Activated CD8-positive, alpha-beta memory T cell treated with anti-CD3 and anti-CD28 coated beads for 4 hours (primary cell): Measurements from ENCODE around the gene RNF169.
"Not testable (repeated sequence)": the region's sequence is repeated elsewhere in the genome, so short reads cannot be mapped to it uniquely, and the experiment has no call there.

Source experiments
- DNase-seq, 2 donors: peaks; one replicate each; pipeline ENCODE4 v3.0.0-alpha.2; 2020; ENCODE audit warnings: low read depth in 2 of 2

The RNF169 gene

GRCh38 chr11:74820763-74821162, 72.1 kb downstream of the RNF169 start:
- no peak for DNase-seq

GRCh38 chr11:74822170-74822569, 73.5 kb downstream of the RNF169 start:
- DNase-seq = no peak

- DNase-seq = no peak
Measured at GRCh38 chr11:74824285-74824982, 75.8 kb downstream of the RNF169 start.

GRCh38 chr11:74825596-74825995, 76.9 kb downstream of the RNF169 start:
- not testable (repeated sequence) for DNase-seq

- no peak for DNase-seq
Measured at GRCh38 chr11:74826901-74827300, 78.3 kb downstream of the RNF169 start.

DNA sequence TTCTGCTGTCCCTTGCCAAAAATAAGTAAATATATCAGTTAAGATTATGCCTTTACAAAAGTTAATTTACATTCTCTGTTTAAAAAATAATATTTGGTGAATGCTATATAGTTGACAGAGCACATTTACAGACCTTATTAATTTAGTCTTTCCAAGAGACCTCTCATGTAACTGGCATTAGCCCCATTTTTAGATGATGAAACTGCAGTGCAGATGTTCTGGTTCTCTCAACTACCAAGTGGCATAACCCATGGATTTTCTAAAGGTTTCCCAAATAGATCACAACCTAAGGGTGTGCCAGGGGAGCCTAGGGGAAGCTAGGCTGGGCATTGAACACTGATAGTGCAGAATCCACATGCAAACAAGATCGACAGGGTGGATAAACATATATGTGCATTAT, 88.5 kb downstream of the RNF169 start:
- no peak for DNase-seq

GRCh38 chr11:74838188-74838587, 89.5 kb downstream of the RNF169 start:
- DNase-seq = no peak

DNA sequence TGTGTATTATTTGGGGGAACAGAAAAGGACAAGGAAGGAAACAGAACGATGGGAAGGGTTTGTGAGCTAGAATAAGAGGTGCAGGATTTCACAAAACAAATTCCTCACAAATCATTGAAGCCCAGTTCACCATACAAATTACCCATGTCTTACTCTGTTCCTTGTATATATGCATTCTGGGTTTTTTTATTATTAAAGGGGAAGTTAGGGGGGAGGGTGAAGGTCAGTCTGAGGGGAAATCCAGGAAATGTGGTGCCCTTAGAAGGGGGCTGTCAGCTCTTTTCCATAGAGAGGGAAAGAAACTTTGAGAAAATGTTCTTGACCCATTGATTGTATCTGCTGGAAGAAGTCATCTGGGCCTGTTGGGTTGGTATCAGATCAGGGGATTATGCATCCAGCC, 90.8 kb downstream of the RNF169 start:
- DNase-seq = no peak

GRCh38 chr11:74839971-74840370, 91.3 kb downstream of the RNF169 start:
- no peak for DNase-seq

GRCh38 chr11:74840486-74840885, 91.8 kb downstream of the RNF169 start:
- DNase-seq = no peak

DNA sequence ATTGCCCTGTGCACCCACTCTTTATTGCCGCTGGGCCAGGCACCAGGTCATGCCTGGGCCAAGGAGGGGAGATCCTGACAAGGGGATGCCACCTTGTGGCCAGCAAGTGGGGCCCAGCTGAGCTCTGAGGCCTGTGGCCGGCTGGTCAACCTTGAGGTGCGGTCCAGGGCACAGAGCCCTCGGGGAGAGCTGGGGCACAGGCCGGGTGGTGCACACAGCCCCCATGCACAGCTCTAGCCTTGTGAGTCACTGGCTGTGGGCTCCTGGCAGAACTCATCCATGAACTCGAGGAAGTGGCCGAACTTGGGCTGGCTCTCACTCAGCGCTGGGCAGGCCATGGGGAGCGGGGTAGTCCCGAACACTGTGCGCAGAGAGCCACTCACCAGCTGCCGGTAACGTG, 94.3 kb downstream of the RNF169 start:
- no peak for DNase-seq

DNA sequence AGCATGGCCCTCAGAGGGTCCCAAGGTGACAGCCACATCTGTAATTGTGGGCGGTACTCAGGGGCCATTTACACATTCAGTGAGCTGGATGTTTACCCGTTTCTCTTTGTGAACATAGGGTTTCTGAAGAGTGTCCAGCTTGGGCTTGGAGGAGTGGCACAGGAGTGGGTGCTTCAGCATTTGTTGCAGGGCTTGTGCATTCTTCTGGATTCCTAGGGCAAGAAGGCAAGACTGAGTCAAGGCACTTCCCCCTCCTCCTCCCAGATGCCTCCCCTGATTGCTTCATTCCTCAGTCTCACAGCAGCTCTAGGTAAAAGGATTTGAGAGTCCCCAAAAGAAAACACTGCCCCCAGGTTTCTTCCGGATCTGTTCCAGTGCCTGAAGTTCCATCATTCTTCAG, 95.4 kb downstream of the RNF169 start:
- DNase-seq = no peak

DNA sequence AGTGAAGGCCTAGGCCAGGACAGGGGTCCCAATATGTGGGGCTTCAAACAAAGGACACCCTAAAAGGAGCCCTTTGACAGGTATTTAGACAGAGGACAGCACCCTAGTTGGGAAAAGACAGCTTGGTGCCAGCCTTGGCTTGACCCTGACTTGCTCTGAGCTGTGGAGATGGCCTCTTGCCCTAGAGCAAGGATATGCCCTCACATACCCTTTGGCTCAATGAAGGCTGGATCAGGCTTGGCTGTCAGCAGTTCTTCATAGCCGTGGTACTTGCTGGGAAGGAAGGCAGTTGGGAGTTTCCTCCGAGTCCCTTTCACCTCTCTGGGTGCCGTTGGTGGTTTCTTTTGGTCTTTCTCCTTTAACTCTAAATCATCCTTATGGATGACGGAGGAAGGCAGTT, 96.2 kb downstream of the RNF169 start:
- no peak for DNase-seq

- no peak for DNase-seq
Measured at GRCh38 chr11:74845978-74846517, 97.4 kb downstream of the RNF169 start.

GRCh38 chr11:74846770-74847169, 98.1 kb downstream of the RNF169 start:
- DNase-seq = no peak

GRCh38 chr11:74847395-74847794, 98.7 kb downstream of the RNF169 start:
- DNase-seq = no peak

- DNase-seq = no peak
Measured at GRCh38 chr11:74847895-74848294, 99.2 kb downstream of the RNF169 start.

DNA sequence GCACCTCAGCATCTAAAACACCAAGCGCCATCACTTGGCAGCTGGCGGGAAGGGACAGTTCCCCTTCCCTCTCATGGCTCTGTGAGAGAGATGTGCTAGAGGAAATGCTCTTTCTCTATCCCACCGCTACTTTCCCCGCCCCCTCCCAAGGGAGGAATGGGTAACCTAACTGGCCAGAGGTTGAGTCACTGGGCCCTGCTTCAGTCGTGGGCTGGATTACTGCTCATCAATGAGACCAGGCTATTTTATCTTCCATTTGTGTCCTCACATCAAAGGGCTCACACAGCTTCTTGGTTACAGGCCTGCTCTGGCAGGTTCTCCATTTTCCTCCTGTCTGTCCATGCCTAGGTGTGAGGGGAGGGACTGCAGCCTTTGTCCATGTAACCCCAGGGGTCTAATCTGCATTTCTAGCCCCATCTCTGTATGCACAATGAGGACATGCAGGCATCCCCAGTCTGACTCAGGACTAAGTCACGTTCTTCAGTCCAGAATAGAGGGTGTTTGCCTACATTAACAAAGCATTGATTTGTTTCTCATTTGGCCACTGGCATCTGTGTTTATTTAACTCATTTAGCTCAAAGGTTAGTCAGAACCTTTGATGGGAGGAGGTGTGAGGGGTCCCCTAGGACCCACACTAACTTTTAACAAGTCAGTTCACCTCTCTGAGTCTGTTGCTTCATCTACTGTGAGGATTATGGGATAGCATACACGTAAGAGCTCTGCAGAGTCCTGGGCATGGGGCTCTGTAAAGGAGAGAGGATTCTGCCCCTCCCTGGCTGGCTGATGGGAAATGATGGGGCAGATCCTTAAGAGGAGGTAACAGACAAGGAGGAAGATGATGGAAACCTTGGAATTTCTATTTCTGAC, 101.1 kb downstream of the RNF169 start:
- no peak for DNase-seq

DNA sequence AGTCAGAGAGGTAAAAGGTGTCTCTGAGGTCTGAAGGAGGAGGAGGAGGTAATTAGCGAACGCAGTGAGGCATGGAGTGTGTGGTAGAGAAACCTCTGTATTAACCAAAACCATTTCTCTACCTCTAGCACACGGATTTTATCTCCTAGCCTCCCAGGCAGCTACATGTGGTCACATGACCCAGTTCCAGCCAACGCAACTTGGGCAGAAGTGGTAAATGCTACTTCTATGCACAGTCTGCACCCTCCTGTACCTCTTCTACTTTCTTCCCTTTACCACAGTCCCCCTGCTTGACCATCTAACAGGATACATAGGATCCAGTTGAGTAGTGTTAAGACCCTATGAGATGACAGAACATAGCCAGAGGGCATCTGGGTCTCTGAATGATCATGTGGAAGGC, 104.6 kb downstream of the RNF169 start:
- no peak for DNase-seq

- no peak for DNase-seq
Measured at GRCh38 chr11:74860743-74861142, 112.1 kb downstream of the RNF169 start.

GRCh38 chr11:74863410-74863809, 114.8 kb downstream of the RNF169 start:
- DNase-seq = no peak

- no peak for DNase-seq
Measured at GRCh38 chr11:74866557-74866956, 117.9 kb downstream of the RNF169 start.

DNA sequence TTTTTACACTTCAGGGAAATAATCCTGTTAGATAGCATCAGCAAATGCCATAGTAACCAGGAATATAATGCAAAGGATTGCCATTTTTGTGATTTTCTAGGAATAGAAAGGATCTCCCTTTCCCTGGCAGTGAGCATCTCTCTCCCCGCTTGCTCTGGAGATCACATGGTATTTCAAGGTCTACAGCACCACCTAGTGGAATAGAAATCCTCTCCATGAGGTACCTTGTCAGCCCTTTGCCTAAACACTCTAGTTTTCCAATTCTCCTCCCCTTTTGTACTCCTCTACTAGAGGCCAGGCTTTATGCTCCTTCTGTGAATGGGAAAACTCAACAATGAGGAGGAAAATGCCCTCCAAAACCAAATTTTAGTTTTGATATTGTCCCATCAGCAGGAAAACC, 121.8 kb downstream of the RNF169 start:
- DNase-seq = no peak
